SH-SY5Y (cell line): Measurements from ENCODE around the gene B3GALT5.

Source experiments
- GATA2 ChIP-seq: IDR thresholded peaks from 2 replicates; pipeline ENCODE4 v1.6.1; 2011; ENCODE audit warnings: mild to moderate bottlenecking, low read depth, low read length
- GATA3 ChIP-seq: IDR thresholded peaks from 2 replicates; pipeline ENCODE4 v1.6.1; 2011; ENCODE audit warnings: low read depth, mild to moderate bottlenecking, low read length, moderate library complexity

- TF ChIP-seq GATA2 (no peak), GATA3 (no peak)
These were observed 20.2 kb downstream of the B3GALT5 start for GRCh38 chr21:39632796-39633442.
